AG04450 (cell line): ENCODE results near the gene TNNC1. TPM values are rescaled to one million over a fixed set of nuclear protein-coding genes. Genes with fewer than 3 reads are reported as not detected.

Experiments used
- CTCF ChIA-PET: fragments of 300-600, 350-600 bp; formaldehyde crosslinking; extraction: SDS; loops from one replicate; lab custom pipeline; 2022; ENCODE audit warnings: antibody characterized with exemption, inconsistent platforms; lab: Charles Lee
- POLR2A ChIA-PET: fragments of 350-600 bp; formaldehyde crosslinking; extraction: SDS; loops from one replicate; lab custom pipeline; 2021; ENCODE audit warnings: antibody characterized with exemption, inconsistent platforms; lab: Yijun Ruan, JAX
- DNase-seq: peaks from one replicate; pipeline ENCODE4 v3.0.0-alpha.2; 2011; ENCODE audit warnings: low read depth, low spot score
- H3K27ac ChIP-seq: one replicate; pipeline ENCODE4 v1.5.1; 2012; ENCODE audit warnings: low read depth, low read length, control low read depth
- H3K27me3 ChIP-seq: one replicate; pipeline ENCODE4 v1.6.0; 2012; ENCODE audit warnings: low read length; ENCODE audit not compliant: control insufficient read depth, insufficient read depth
- H3K4me3 ChIP-seq: 2 replicates; pipeline ENCODE4 v1.5.1; 2011; ENCODE audit warnings: mild to moderate bottlenecking, low read depth, low read length, control low read depth
- H3K9me3 ChIP-seq: 2 replicates; pipeline ENCODE4 v1.5.1; 2012; ENCODE audit warnings: low read length; ENCODE audit not compliant: control insufficient read depth, insufficient read depth
- CTCF ChIP-seq: IDR thresholded peaks from 2 replicates; pipeline ENCODE4 v1.5.1; 2011; ENCODE audit warnings: low read depth, low read length, control low read depth, inconsistent platforms
- polyA plus RNA-seq: library from polyadenylated mRNA; depleted of rRNA; stranded (reverse); fragments of >200 nt; gene quantifications from 2 replicates; pipeline ENCODE4 v1.2.3, GENCODE V29; 2011

TNNC1 gene
- polyA plus RNA-seq, 1 experiment = 1.7 TPM

DNA sequence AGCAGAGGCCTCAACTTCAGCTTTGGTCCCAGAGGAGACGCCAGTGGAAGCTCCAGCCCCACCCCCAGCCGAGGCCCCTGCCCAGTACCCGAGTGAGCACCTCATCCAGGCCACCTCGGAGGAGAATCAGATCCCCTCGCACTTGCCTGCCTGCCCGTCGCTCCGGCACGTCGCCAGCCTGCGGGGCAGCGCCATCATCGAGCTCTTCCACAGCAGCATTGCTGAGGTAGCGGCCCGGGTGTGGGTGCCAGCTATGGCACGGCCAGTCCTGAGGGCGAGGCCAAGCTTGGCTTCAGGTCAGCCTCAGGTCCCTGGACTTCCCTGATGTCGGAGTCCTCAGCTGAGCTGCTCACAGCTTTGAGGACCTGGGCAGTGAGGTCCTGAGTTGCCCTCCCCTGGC lies 35.6 kb upstream of the TNNC1 start:
- no peak for DNase-seq
- Histone ChIP-seq H3K9me3 (no peaks in the 10 kb centered on the region), H3K27me3 (no peaks in the 10 kb centered on the region), H3K4me3 (no peak overlapping the region), H3K27ac (no peak overlapping the region)
- CTCF ChIA-PET = interaction anchor here (1.0 to 2.0 kb wide), 2 partner anchors 18 to 77 kb away, joined by 6 to 9 read pairs; no protein-coding TSS in a partner anchor
- POLR2A ChIA-PET = interaction anchor here (1.5 kb wide), 1 partner anchor 47 kb away, joined by 6 read pairs; the partner anchor contains the start of gene UQCC5
- no peak for TF ChIP-seq CTCF

- Histone ChIP-seq H3K27ac (no peak overlapping the region), H3K4me3 (no peak overlapping the region), H3K27me3 (no peaks in the 10 kb centered on the region), H3K9me3 (no peaks in the 10 kb centered on the region)
- DNase-seq = no peak
- POLR2A ChIA-PET = no interaction called here
- no peak for TF ChIP-seq CTCF
- CTCF ChIA-PET = interaction anchor here (1.0 to 2.0 kb wide), 2 partner anchors 17 to 76 kb away, joined by 6 to 9 read pairs; no protein-coding TSS in a partner anchor
Observed at GRCh38 chr3:52488746-52489145, 34.9 kb upstream of the TNNC1 start.

- CTCF ChIA-PET = no interaction called here
Observed at GRCh38 chr3:52487788-52488691, 34.2 kb upstream of the TNNC1 start.

GRCh38 chr3:52487050-52487787 lies 33.4 kb upstream of the TNNC1 start:
- Histone ChIP-seq H3K27me3 (no peaks in the 10 kb centered on the region), H3K27ac (no peak overlapping the region), H3K4me3 (no peak overlapping the region), H3K9me3 (no peaks in the 10 kb centered on the region; the same call in 1 of the 2 replicates)
- ChIA-PET POLR2A (no interaction called here), CTCF (interaction anchor here (0.6 kb wide), 1 partner anchor 82 kb away, joined by 4 read pairs; no protein-coding TSS in a partner anchor)
- TF ChIP-seq CTCF = no peak
- DNase-seq = no peak

More at GRCh38 chr3:52487788-52488691, 34.2 kb upstream of the TNNC1 start:
- no peak overlapping the region for H3K4me3 ChIP-seq
- no peaks in the 10 kb centered on the region; the same call in 1 of the 2 replicates for H3K9me3 ChIP-seq
- POLR2A ChIA-PET = no interaction called here
- no peak overlapping the region for H3K27ac ChIP-seq
- no peak for TF ChIP-seq CTCF
- H3K27me3 ChIP-seq = no peaks in the 10 kb centered on the region
- no peak for DNase-seq
